GM18507 (cell line): Measurements from ENCODE around the gene MOB4.
A peak's percentile ranks its signal among the peaks of the same experiment; 100 is the strongest.
"Not testable (repeated sequence)": the region's sequence is repeated elsewhere in the genome, so short reads cannot be mapped to it uniquely, and the experiment has no call there.

Experiments used
- DNase-seq: peaks from one replicate; pipeline ENCODE4 v3.0.0; 2011; ENCODE audit warnings: low read depth; ENCODE audit not compliant: insufficient read length; ENCODE audit errors: extremely low spot score
- FAIRE-seq: peaks from 2 replicates; lab custom pipeline; 2011; peaks lifted over from hg19 to GRCh38; lab: Jason Lieb, UNC

Gene MOB4

DNA sequence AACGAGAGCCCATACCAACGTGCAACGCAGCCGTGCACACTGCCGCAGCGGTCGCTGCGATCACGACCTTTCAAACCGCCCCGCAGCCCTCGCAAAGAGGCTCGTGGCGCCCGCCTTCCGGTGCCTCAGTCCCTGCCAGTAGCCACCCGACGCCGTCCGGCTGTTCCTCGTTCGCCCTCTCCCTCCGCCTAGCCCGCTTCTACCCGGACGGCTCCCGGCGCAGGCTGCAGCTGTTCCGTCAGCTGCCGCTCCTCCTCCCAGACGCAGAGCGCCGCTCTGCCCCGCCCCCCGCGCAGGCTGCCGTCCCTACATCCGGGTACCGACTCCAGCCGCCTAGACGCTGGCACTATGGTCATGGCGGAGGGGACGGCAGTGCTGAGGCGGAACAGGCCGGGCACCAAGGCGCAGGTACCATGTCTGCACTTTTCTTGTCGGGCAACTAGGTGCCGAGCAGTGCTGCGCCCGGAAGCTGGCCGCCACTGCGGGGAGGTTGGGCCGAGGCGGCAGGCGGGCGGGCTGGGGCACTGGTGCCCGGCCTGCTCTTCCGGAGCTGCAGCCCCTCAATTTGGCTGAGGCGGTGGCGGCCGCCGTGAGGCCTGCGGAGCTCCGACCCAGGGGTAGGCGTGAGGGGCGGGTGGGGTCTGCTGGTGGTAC, at the start of gene MOB4:
TSS of gene MOB4 (plus strand) at position 328 of the 654 bp plus-strand sequence. CDS start at position 349, 21 bp downstream.
- FAIRE-seq (peak; percentile 95), DNase-seq (peak; percentile 89)

- no peak for FAIRE-seq
- no peak for DNase-seq
Observed at GRCh38 chr2:197472166-197472565, 43.7 kb upstream of the MOB4 start.

DNA sequence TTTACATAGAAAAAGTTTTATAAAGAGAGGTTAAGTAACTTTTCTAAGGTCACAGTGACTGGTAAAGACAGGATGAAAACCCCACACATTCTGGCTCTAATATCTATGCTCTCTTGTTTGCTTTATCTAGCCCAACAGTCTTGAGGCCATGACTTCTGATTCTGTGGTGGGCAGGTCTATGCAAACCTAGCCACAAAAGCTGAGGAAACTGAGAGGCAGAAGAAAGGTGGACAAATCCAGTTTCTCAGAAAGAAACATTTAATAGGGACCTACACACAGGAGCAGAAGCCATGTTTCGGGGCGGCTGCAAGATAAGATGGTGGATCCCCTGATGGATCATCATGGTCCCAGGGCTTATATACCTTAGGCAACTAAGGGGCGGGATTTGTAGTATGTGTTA, 38.1 kb upstream of the MOB4 start:
- DNase-seq (no peak), FAIRE-seq (no peak)

- FAIRE-seq = no peak
- DNase-seq = no peak
Observed at GRCh38 chr2:197480165-197481036, 35.5 kb upstream of the MOB4 start.

GRCh38 chr2:197484248-197484647, 31.6 kb upstream of the MOB4 start:
- not testable (repeated sequence) for FAIRE-seq, DNase-seq

DNA sequence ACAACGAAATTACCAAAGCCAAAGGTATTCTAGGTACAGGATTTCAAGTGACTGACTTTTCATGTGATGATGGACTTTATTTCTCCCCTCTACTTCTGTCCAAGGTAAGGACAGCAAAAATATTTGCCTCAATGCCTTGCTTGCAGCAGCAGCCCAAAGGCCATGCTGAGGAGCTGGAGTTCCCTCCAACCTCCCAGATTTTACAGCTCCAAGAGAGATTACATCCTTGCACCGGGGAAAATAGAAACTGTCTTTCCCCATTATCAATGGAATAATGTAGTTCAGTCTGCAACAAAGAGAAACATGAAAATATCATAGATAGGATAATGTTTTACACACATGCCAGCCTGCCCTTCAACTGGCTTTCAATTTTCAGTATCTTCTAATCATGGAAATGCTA, 29.7 kb upstream of the MOB4 start:
- DNase-seq = no peak
- no peak for FAIRE-seq

DNA sequence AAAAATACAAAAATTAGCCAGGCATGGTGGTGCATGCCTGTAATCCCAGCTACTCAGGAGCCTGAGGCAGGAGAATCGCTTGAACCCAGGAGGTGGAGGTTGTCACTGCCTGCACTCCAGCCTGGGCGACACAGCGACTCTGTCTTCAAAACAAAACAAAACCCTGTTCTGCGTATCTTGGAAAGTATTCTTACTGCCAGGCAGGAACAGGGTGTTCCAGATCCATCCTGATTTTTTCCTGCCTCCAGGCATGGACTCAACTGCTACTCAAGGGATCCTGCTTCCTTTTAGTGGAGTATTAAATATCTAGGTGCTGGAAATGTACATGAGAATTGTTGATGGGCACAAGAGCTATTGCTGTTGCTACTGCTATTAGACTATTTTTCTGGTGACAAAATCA, 28.5 kb upstream of the MOB4 start:
- DNase-seq (no peak), FAIRE-seq (no peak)

- FAIRE-seq (no peak), DNase-seq (no peak)
Observed at GRCh38 chr2:197495433-197496134, 20.3 kb upstream of the MOB4 start.

DNA sequence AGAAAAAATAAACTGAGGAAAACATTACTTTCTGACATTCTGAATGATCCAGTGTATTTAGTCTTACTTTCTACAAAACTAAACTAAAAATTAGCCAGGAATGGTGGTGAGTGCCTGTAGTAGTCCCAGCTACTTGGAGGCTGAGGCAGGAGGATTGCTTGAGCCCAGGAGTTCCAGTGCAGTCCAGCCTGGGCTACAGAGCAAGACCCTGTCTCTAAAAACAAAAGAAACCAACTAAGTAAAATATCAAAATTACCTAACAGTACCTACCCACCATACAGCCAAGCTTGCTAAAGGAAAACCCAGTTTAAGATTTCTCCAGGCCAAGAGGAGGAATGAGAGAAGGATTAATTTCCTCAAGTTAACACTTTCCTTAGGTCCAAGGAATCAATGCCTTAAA, 19.2 kb upstream of the MOB4 start:
- no peak for DNase-seq
- no peak for FAIRE-seq

GRCh38 chr2:197497326-197497725, 18.5 kb upstream of the MOB4 start:
- DNase-seq = no peak
- FAIRE-seq = no peak

GRCh38 chr2:197498235-197498936, 17.5 kb upstream of the MOB4 start:
- no peak for DNase-seq
- FAIRE-seq = no peak

- DNase-seq (no peak), FAIRE-seq (peak; percentile 63)
Observed at GRCh38 chr2:197498937-197499593, 16.8 kb upstream of the MOB4 start.

GRCh38 chr2:197499594-197500502, 16.0 kb upstream of the MOB4 start, which contains the start of the genes HSPD1 and HSPE1:
TSS of gene HSPD1 (minus strand) at chr2:197499840. CDS start at chr2:197498848, 992 bp downstream.
TSS of gene HSPE1 (plus strand) at chr2:197500379. CDS start at chr2:197500437, 58 bp downstream.
- peak; percentile 98 for FAIRE-seq

DNA sequence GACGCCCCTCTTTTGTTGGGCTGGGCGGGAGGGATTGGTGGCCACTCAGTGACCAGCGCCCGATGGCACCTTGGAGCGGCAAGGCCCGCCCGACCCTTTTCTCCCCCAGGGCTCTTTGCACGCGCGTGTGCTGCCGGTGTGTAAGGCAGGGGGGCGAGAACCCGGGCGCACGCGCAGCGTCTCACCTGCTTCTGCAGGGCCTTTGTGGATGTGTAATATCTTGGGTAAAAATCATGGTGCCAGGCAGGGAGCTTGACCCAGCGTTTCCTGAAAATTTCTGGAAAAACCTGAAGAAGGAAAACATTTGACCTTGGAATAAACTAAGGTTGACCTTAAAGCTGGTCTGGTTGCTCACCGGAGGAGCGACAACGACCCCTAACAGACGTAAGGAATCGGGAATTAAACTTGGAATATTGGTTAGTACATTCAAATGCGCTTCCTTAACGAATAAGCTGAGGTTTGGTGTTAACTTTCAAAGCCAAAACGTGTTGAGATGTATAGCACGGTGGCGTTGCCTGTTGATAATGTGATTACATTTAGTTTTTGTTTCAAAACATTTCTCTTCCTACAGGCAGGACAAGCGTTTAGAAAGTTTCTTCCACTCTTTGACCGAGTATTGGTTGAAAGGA, 15.2 kb upstream of the MOB4 start:
- DNase-seq (no peak), FAIRE-seq (no peak)

More at GRCh38 chr2:197499594-197500502, 16.0 kb upstream of the MOB4 start, which contains the start of the genes HSPD1 and HSPE1:
- peak; percentile 89 for DNase-seq

DNA sequence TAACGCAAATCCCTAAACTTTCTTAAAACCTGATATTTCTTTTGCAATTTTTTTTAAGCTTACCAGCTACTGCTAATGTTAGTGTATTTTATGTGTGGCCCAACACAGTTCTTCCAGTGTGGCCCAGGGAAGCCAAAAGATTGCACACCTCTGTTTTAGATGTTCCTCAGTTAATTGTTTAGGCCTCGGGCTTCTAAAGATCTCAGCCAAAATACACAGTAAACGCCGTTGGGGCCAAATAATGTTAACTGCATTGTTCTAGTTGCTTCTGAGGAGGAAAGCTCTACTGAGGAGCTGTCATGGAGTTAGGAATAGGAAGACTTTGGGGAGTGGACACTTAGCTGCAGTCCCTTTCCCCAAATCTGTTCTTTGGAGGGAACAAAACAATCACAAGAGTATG, 13.7 kb upstream of the MOB4 start:
- DNase-seq (no peak), FAIRE-seq (no peak)

DNA sequence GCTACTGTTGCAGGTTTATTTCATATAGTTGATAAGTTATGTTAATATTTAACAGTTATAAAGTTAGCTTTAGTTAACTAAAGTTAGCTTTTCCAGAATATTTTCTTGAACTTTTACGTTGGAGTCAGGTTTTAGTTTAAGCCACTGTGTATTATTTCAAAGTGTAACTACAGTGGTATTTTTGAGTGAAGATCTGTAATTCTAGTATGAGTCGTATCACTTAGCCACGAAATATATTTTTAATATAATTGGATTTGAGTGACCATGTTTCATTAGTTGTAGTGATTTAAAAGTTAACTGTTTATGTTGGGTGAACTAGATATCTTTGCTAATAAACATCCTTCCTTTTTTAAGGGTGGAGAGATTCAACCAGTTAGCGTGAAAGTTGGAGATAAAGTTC, 13.2 kb upstream of the MOB4 start:
- no peak for FAIRE-seq

DNA sequence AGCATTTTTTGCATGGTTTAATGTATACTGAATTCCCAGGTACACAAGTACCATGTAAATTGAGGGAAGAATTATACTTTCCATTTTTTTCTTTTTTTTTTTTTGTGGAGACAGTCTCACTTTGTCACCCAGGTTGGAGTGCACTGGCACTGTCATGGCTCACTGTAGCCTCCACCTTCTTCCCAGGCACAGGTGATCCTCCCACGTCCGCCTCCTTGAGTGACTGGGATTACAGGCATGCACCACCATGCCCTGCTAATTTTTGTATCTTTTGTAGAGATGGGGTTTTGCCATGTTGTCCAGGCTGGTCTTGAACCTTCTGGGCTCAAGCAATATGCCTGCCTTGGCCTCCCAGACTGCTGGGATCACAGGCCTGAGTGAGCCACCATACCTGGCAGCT, 11.9 kb upstream of the MOB4 start:
- DNase-seq (no peak), FAIRE-seq (no peak)

More for the DNA sequence above, 13.2 kb upstream of the MOB4 start:
- no peak for DNase-seq
